Neuronal stem cell (in vitro differentiated cells): ENCODE data around the gene RAD51B.

Experiments used
- DNase-seq: peaks from one replicate; pipeline ENCODE4 v3.0.0-alpha.2; 2013; ENCODE audit warnings: low spot score
- H2AFZ ChIP-seq: one replicate; pipeline ENCODE4 v1.6.1; 2013; ENCODE audit warnings: mild to moderate bottlenecking, low read length, inconsistent platforms
- H2AK5ac ChIP-seq: 2 replicates; pipeline ENCODE4 v1.6.1; 2013; ENCODE audit warnings: low read depth, mild to moderate bottlenecking, inconsistent platforms, low read length, moderate library complexity, mixed read lengths
- H2BK120ac ChIP-seq: 2 replicates; pipeline ENCODE4 v1.6.1; 2013; ENCODE audit warnings: low read depth, mild to moderate bottlenecking, inconsistent platforms, low read length, moderate library complexity, mixed read lengths
- H2BK12ac ChIP-seq: one replicate; pipeline ENCODE4 v1.6.1; 2013; ENCODE audit warnings: low read length, inconsistent platforms
- H2BK15ac ChIP-seq: 2 replicates; pipeline ENCODE4 v1.6.1; 2013; ENCODE audit warnings: mild to moderate bottlenecking, low read length, inconsistent platforms, mixed read lengths
- H2BK5ac ChIP-seq: one replicate; pipeline ENCODE4 v1.6.1; 2013; ENCODE audit warnings: inconsistent platforms, mild to moderate bottlenecking, low read length, moderate library complexity
- H3K14ac ChIP-seq: one replicate; pipeline ENCODE4 v1.6.1; 2013; ENCODE audit warnings: low read length, inconsistent platforms
- H3K18ac ChIP-seq: 2 replicates; pipeline ENCODE4 v1.6.1; 2013; ENCODE audit warnings: low read length, inconsistent platforms
- H3K23ac ChIP-seq: 2 replicates; pipeline ENCODE4 v1.6.1; 2013; ENCODE audit warnings: low read depth, mild to moderate bottlenecking, mixed read lengths, low read length, inconsistent platforms; ENCODE audit not compliant: poor library complexity
- H3K27ac ChIP-seq: replicated peaks from 3 replicates; pipeline ENCODE4 v1.5.1; 2013; ENCODE audit warnings: low read length, inconsistent platforms
- H3K27me3 ChIP-seq, 3 experiments: 2 replicates each; pipeline ENCODE4 v1.6.1; 2013; ENCODE audit warnings: low read length in 3 of 3, mild to moderate bottlenecking in 2 of 3, inconsistent platforms in 1 of 3, low read depth in 1 of 3, mixed read lengths in 1 of 3, moderate library complexity in 1 of 3; ENCODE audit not compliant: control insufficient read depth in 3 of 3, insufficient read depth in 3 of 3
- H3K36me3 ChIP-seq, 2 donors: replicated peaks in 1 of 2; 2 replicates each; pipeline ENCODE4 v1.6.1; 2013; ENCODE audit warnings: low read length in 2 of 2; ENCODE audit not compliant: control insufficient read depth in 2 of 2, insufficient read depth in 2 of 2
- H3K4ac ChIP-seq: 2 replicates; pipeline ENCODE4 v1.6.1; 2013; ENCODE audit warnings: inconsistent platforms, mild to moderate bottlenecking, low read length, moderate library complexity
- H3K4me1 ChIP-seq, 2 donors: 1 replicate in 1 of 2; 2 replicates in 1 of 2; pipeline ENCODE4 v1.6.1; 2013; ENCODE audit warnings: low read length in 2 of 2, low read depth in 1 of 2; ENCODE audit not compliant: control insufficient read depth in 2 of 2, insufficient read depth in 1 of 2
- H3K4me2 ChIP-seq: one replicate; pipeline ENCODE4 v1.6.1; 2013; ENCODE audit warnings: mild to moderate bottlenecking, low read length, inconsistent platforms; ENCODE audit not compliant: insufficient read depth, poor library complexity, severe bottlenecking
- H3K4me3 ChIP-seq, 2 donors: 2 replicates each; pipeline ENCODE4 v1.5.1; 2013; ENCODE audit warnings: low read length in 2 of 2, mild to moderate bottlenecking in 2 of 2, inconsistent platforms in 1 of 2, moderate library complexity in 1 of 2
- H3K79me1 ChIP-seq: one replicate; pipeline ENCODE4 v1.6.1; 2013; ENCODE audit warnings: low read depth, mild to moderate bottlenecking, inconsistent platforms, low read length, moderate library complexity
- H3K9ac ChIP-seq: one replicate; pipeline ENCODE4 v1.6.1; 2013; ENCODE audit warnings: mild to moderate bottlenecking, low read depth, low read length, inconsistent platforms; ENCODE audit not compliant: poor library complexity
- H3K9me3 ChIP-seq, 2 donors: replicated peaks in 1 of 2; 2 replicates each; pipeline versions ENCODE3 to v1.6.1; 2013; ENCODE audit warnings: low read length in 2 of 2, mild to moderate bottlenecking in 2 of 2, inconsistent platforms in 1 of 2, low read depth in 1 of 2, mixed read lengths in 1 of 2, moderate library complexity in 1 of 2; ENCODE audit not compliant: control insufficient read depth in 2 of 2, insufficient read depth in 1 of 2
- H4K8ac ChIP-seq: one replicate; pipeline ENCODE4 v1.6.1; 2013; ENCODE audit warnings: low read depth, mild to moderate bottlenecking, inconsistent platforms, low read length, moderate library complexity
- H4K91ac ChIP-seq: one replicate; pipeline ENCODE4 v1.6.1; 2013; ENCODE audit warnings: low read length, low read depth, mild to moderate bottlenecking, inconsistent platforms; ENCODE audit not compliant: poor library complexity
- WGBS, 2 donors: extraction: QIAGEN DNeasy Blood & Tissue Kit; methylation state at CpG; one replicate each; pipeline ENCODE4 v1.1.7; 2013; ENCODE audit warnings: missing lambda C conversion rate in 2 of 2, mixed read lengths in 1 of 2; ENCODE audit not compliant: insufficient read length in 2 of 2, insufficient replicate concordance in 1 of 2; ENCODE audit errors: extremely low coverage in 2 of 2; 5-methylcytosine and 5-hydroxymethylcytosine counted together

Gene RAD51B

DNA sequence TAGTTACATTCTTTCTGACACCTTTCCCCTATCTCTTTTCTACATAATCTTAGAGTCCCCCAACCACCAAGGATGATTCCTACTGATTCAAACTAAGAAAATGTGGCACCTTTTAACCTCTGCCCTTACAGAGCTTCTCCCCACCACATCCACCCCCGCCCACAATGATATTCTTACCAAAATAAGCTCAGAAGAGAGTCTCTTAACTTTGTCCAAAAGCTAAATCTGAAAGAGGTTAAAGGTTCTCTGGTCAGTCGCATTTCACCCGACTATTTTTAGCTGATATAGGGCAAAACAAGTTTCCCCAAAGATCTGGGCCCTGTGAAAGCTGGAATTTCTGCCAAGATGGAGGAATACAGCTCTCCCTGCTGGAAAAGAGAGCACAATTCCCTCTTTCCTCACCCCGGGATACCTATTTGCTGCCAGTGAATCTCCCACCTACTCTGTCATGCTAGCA is 844.7 kb downstream of the RAD51B start:
- H3K4ac ChIP-seq: no peak overlapping the region
- no peak for DNase-seq
- no peak overlapping the region for H3K4me3 ChIP-seq
- H3K36me3 ChIP-seq: no peaks in the 10 kb centered on the region
- peaks cover 1 to 10% of the 10 kb centered on the region in 2 donors for H3K9me3 ChIP-seq
- H3K27me3 ChIP-seq: no peaks in the 10 kb centered on the region
- no peak overlapping the region for H2AFZ ChIP-seq
- H2BK5ac ChIP-seq: no peak overlapping the region
- H2BK15ac ChIP-seq: no peak overlapping the region
- whole genome bisulfite sequencing, 2 donors: no CpG with 5 or more reads among the region's 4 CpGs
- H4K8ac ChIP-seq: no peak overlapping the region
- H3K27ac ChIP-seq: no peak overlapping the region
- H3K18ac ChIP-seq: no peak overlapping the region
- H4K91ac ChIP-seq: no peak overlapping the region
- H3K23ac ChIP-seq: no peak overlapping the region
- H2BK120ac ChIP-seq: no peak overlapping the region
- no peak overlapping the region for H2AK5ac ChIP-seq
- no peak overlapping the region for H3K9ac ChIP-seq
- peaks cover 9 to 14% of the 10 kb centered on the region in 2 donors for H3K4me1 ChIP-seq
- no peak overlapping the region for H3K4me2 ChIP-seq
- no peak overlapping the region for H2BK12ac ChIP-seq
- H3K79me1 ChIP-seq: no peaks in the 10 kb centered on the region
- H3K14ac ChIP-seq: no peak overlapping the region

DNA sequence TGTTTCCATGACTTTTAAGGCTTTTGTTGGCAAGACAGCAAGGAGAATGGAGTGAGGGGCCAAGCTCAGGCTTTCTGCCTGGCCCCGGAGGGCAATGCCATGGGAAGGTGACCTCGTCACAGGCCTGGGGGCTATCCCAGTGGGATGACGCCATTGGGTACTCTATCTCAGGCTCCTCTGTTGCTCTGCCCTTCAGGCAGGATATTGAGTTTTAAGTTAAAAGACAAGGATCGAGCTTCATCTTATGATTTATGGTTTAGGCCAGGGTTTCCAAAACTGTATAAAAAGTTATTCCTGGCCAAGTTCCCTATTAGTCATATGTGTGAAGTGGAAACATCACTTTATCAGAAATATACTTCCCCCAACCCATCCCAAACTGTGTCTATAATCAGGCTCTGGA is 845.6 kb downstream of the RAD51B start:
- Histone ChIP-seq H4K8ac (no peak overlapping the region), H2BK5ac (no peak overlapping the region), H3K18ac (peak overlapping the region; percentile 69), H3K36me3 (no peaks in the 10 kb centered on the region), H3K4me3 (no peak overlapping the region), H2AFZ (no peak overlapping the region), H2BK120ac (no peak overlapping the region), H4K91ac (no peak overlapping the region), H3K4ac (no peak overlapping the region), H3K9ac (no peak overlapping the region), H3K4me1 (peaks cover 7 to 9% of the 10 kb centered on the region in 2 donors), H3K14ac (no peak overlapping the region), H2AK5ac (no peak overlapping the region), H3K4me2 (no peak overlapping the region), H2BK12ac (no peak overlapping the region), H2BK15ac (no peak overlapping the region), H3K79me1 (no peaks in the 10 kb centered on the region), H3K27ac (no peak overlapping the region), H3K23ac (no peak overlapping the region), H3K27me3 (no peaks in the 10 kb centered on the region), H3K9me3 (peaks cover 1 to 10% of the 10 kb centered on the region in 2 donors)
- WGBS, 2 donors: no CpG with 5 or more reads among the region's 4 CpGs
- DNase-seq: no peak

DNA sequence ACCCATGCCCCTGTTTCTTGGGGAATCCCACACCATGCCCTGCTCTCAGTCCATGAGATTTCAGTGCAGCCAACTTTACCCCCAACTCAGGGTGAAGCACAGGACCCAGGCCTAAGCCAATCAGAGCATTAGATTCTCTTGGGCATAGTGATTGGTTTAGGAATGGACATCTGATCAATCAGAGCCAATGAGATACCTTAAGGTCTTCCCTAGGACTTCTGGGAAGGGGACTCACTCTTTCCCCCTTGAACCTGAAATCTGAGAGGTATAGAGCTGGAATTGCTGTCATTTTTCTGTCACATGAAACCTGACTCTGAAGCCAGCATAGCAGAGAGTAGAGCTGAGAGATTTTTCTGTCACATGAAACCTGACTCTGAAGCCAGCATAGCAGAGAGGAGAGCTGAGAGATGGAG is 846.2 kb downstream of the RAD51B start:
- Histone ChIP-seq H2BK5ac (no peak overlapping the region), H2BK12ac (no peak overlapping the region), H2AFZ (peak overlapping the region; percentile 19), H3K9ac (no peak overlapping the region), H3K4me1 (peaks cover 7 to 9% of the 10 kb centered on the region in 2 donors), H3K14ac (no peak overlapping the region), H3K36me3 (no peaks in the 10 kb centered on the region), H3K4me3 (no peak overlapping the region), H3K79me1 (no peaks in the 10 kb centered on the region), H2AK5ac (no peak overlapping the region), H3K18ac (no peak overlapping the region), H2BK120ac (no peak overlapping the region), H3K27ac (no peak overlapping the region), H3K23ac (no peak overlapping the region), H2BK15ac (no peak overlapping the region), H3K4me2 (no peak overlapping the region), H3K4ac (no peak overlapping the region), H3K9me3 (peaks cover 1 to 10% of the 10 kb centered on the region in 2 donors), H4K8ac (no peak overlapping the region), H3K27me3 (no peaks in the 10 kb centered on the region), H4K91ac (no peak overlapping the region)
- no peak for DNase-seq

DNA sequence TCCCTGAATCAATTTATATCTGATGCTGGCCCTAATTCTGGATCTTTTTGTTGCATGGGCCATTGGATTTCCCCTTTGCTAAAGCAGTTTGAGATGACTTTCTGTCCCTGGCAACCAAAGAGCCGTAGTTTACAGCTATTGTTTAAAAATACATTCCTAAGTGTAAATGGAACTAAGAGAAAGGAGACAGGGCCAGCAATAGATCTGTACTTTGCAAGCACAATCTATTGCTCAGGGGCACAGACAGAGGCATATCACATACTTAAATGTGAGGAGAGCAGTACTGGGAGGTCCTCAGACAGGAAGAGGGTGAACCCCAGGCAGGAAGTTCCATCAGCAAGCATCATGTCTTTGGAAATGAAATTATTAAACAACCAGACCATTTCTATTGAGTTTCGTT is 846.7 kb downstream of the RAD51B start:
- no peak overlapping the region for H3K18ac ChIP-seq
- no peak overlapping the region for H4K91ac ChIP-seq
- no peak overlapping the region for H2BK120ac ChIP-seq
- no peak overlapping the region for H3K23ac ChIP-seq
- no peak overlapping the region for H2BK5ac ChIP-seq
- H3K9ac ChIP-seq: no peak overlapping the region
- H4K8ac ChIP-seq: no peak overlapping the region
- H3K36me3 ChIP-seq: no peaks in the 10 kb centered on the region
- H3K79me1 ChIP-seq: no peaks in the 10 kb centered on the region
- no peak overlapping the region for H3K4me3 ChIP-seq
- H3K4me2 ChIP-seq: no peak overlapping the region
- no peak overlapping the region for H3K27ac ChIP-seq
- no peak overlapping the region for H3K4ac ChIP-seq
- H3K9me3 ChIP-seq: peaks cover 1 to 9% of the 10 kb centered on the region in 2 donors
- no peak overlapping the region for H3K14ac ChIP-seq
- H3K4me1 ChIP-seq: peaks cover 7 to 9% of the 10 kb centered on the region in 2 donors
- DNase-seq: no peak
- H2BK12ac ChIP-seq: no peak overlapping the region
- H2BK15ac ChIP-seq: no peak overlapping the region
- no CpG with 5 or more reads among the region's 2 CpGs for WGBS, 2 donors
- H3K27me3 ChIP-seq: no peaks in the 10 kb centered on the region
- peak overlapping the region; percentile 19 for H2AFZ ChIP-seq
- no peak overlapping the region for H2AK5ac ChIP-seq
